Esophagus mucosa (tissue), 1 donor: ENCODE data around the gene HIPK3. TPM values are rescaled to one million over a fixed set of nuclear protein-coding genes. Genes with fewer than 3 reads are reported as not detected.
A peak's percentile ranks its signal among the peaks of the same experiment; 100 is the strongest.
"Not testable (repeated sequence)": the region's sequence is repeated elsewhere in the genome, so short reads cannot be mapped to it uniquely, and the experiment has no call there.

Experiments used
- ATAC-seq: fragments of 200-7000 bp; cut with Tn5 transposase; one replicate; pipeline ENCODE4 v1.9.1; 2020
- total RNA-seq: library from RNA; stranded (reverse); gene quantifications from one replicate; pipeline ENCODE4 v1.2.4, GENCODE V29; 2023
- donor health status: DM: yes; HTN: yes; CAD: no.

HIPK3 gene
- total RNA-seq, 1 donor from 2014 or later: 61.4 TPM

- peak; percentile 64 for ATAC-seq
Measured at GRCh38 chr11:33362051-33362910, 105.1 kb downstream of the HIPK3 start.

- no peak for ATAC-seq
Measured at GRCh38 chr11:33366918-33367317, 109.7 kb downstream of the HIPK3 start.

- ATAC-seq: not testable (repeated sequence)
Measured at GRCh38 chr11:33368475-33368874, 111.3 kb downstream of the HIPK3 start.

GRCh38 chr11:33368931-33369330 lies 111.8 kb downstream of the HIPK3 start:
- no peak for ATAC-seq

GRCh38 chr11:33373636-33374035 lies 116.5 kb downstream of the HIPK3 start:
- no peak for ATAC-seq

- no peak for ATAC-seq
Measured at GRCh38 chr11:33375236-33375635, 118.1 kb downstream of the HIPK3 start.

- no peak for ATAC-seq
Measured at GRCh38 chr11:33375688-33376311, 118.6 kb downstream of the HIPK3 start, which contains the start of gene KIAA1549L. Gene KIAA1549L, plus strand, starts transcription at chr11:33376108.

- peak; percentile 42 for ATAC-seq
Measured at GRCh38 chr11:33376331-33377310, 119.4 kb downstream of the HIPK3 start.

GRCh38 chr11:33377412-33378370 lies 120.5 kb downstream of the HIPK3 start:
- ATAC-seq: no peak

- ATAC-seq: no peak
Measured at GRCh38 chr11:33379947-33380346, 122.8 kb downstream of the HIPK3 start.

- ATAC-seq: no peak
Measured at GRCh38 chr11:33383075-33383919, 126.1 kb downstream of the HIPK3 start.

GRCh38 chr11:33383920-33384209 lies 126.7 kb downstream of the HIPK3 start:
- ATAC-seq: no peak

GRCh38 chr11:33384220-33384619 lies 127.0 kb downstream of the HIPK3 start:
- ATAC-seq: no peak

- no peak for ATAC-seq
Measured at GRCh38 chr11:33387581-33387980, 130.4 kb downstream of the HIPK3 start.

GRCh38 chr11:33387996-33388395 lies 130.8 kb downstream of the HIPK3 start:
- ATAC-seq: no peak

- no peak for ATAC-seq
Measured at GRCh38 chr11:33388793-33389525, 131.8 kb downstream of the HIPK3 start.

- no peak for ATAC-seq
Measured at GRCh38 chr11:33389635-33390034, 132.5 kb downstream of the HIPK3 start.

- no peak for ATAC-seq
Measured at GRCh38 chr11:33390944-33391892, 134.0 kb downstream of the HIPK3 start.

- no peak for ATAC-seq
Measured at GRCh38 chr11:33391893-33392251, 134.7 kb downstream of the HIPK3 start.
